ENCODE results near the gene C1orf167.

DNA sequence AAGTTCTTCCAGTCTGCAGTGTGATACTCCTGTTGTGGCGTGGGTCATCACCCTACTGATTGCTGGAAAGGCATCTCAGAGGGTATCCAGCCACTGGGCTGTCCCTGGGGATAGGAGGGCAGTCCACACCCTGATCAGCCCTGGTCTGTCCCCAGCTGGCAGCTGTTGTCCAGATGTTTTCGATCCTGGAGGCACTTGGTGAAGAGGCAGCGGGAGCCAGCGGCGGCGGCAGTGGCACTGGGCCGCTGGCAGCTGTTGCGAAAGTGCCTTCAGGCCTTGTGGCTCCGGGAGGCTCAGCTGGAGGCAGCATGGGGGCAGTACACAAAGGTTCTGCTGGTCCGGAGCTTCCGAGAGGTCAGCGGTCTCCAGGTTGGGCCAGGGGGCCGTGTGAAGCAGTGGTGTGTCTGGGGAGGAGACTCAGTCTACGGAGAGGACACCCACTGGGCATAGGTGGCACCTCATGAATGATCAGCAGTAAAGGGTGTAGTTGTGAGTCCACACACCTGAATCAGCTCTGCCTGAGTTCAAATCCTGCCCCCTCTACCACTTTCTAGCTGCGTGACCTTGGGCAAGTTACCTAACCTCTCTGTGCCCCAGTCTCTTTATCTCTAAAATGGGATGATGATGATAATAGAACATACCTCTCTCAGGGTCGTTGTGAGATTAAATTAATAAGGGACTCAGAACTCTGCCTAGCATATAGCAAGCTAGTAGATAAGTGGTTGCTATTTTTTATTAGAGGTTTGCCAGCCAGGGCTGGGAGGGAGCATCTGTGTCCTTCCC lies 6.1 kb downstream of the C1orf167 start:
- TF ChIP-seq GATA2 (IDR thresholded peaks at IDR 0.05; ENCODE audit: low read depth, low read length), result no peak
- TF ChIP-seq GATA3 (IDR thresholded peaks at IDR 0.05; ENCODE audit: low read depth, low read length), result no peak

Measured in SH-SY5Y (cell line).